OCI-LY3 (cell line): Measurements from ENCODE around the gene ITPKC.

Experiments
- H2AFZ ChIP-seq: fragments of 200-600, 300-600 bp; shearing (Covaris generic); 2 replicates; pipeline ENCODE4 v1.6.0; 2014; ENCODE audit warnings: antibody characterized with exemption, low read depth, low read length
- H3K27ac ChIP-seq: fragments of 200-600, 300-600 bp; sonication (generic); 2 replicates; pipeline ENCODE4 v1.5.1; 2014; ENCODE audit warnings: mild to moderate bottlenecking, low read length, moderate library complexity, mixed read lengths
- H3K27me3 ChIP-seq: fragments of 200-600, 300-600 bp; sonication (generic); 2 replicates; pipeline ENCODE4 v1.6.1; 2014; ENCODE audit warnings: low read depth, low read length, mixed read lengths
- H3K36me3 ChIP-seq: fragments of 200-600, 300-600 bp; sonication (generic); replicated peaks from 2 replicates; pipeline ENCODE3; 2014; ENCODE audit warnings: low read depth, low read length, mixed read lengths
- H3K4me1 ChIP-seq: fragments of 300-600, 200-600 bp; sonication (generic); 2 replicates; pipeline ENCODE4 v1.6.1; 2014; ENCODE audit warnings: low read length, mixed read lengths
- H3K4me2 ChIP-seq: fragments of 200-600, 300-600 bp; sonication (generic); 2 replicates; pipeline ENCODE4 v1.6.1; 2014; ENCODE audit warnings: low read length, mixed read lengths
- H3K4me3 ChIP-seq: fragments of 300-600, 200-600 bp; sonication (generic); 2 replicates; pipeline ENCODE4 v1.5.1; 2014; ENCODE audit warnings: antibody characterized with exemption, mild to moderate bottlenecking, low read length, moderate library complexity
- H3K79me2 ChIP-seq: fragments of 300-600, 200-600 bp; shearing (Covaris generic); 2 replicates; pipeline ENCODE4 v1.6.1; 2014; ENCODE audit warnings: mild to moderate bottlenecking, low read length, mixed read lengths
- H3K9ac ChIP-seq: fragments of 300-600, 200-600 bp; shearing (Covaris generic); 2 replicates; pipeline ENCODE4 v1.6.0; 2014; ENCODE audit warnings: mild to moderate bottlenecking, low read length, moderate library complexity
- H3K9me3 ChIP-seq: fragments of 200-600, 300-600 bp; shearing (Covaris generic); 2 replicates; pipeline ENCODE4 v1.6.1; 2014; ENCODE audit warnings: low read length, mixed read lengths; ENCODE audit not compliant: insufficient read depth
- H4K20me1 ChIP-seq: fragments of 200-600, 300-600 bp; sonication (generic); 2 replicates; pipeline ENCODE4 v1.6.1; 2016; ENCODE audit warnings: low read length, mixed read lengths; ENCODE audit not compliant: insufficient read depth
- CTCF ChIP-seq: fragments of 200-600, 300-600 bp; sonication (generic); IDR thresholded peaks from 2 replicates; pipeline ENCODE4 v1.5.1; 2014; ENCODE audit warnings: antibody characterized with exemption, low read length, low read depth
- EZH2phosphoT487 ChIP-seq: fragments of 200-600 bp; shearing (Covaris generic); IDR thresholded peaks from 2 replicates; pipeline ENCODE4 v1.6.1; 2018; ENCODE audit warnings: antibody characterized with exemption, mixed run types, low read depth

ITPKC gene

GRCh38 chr19:40719414-40719894 is 2.5 kb downstream of the ITPKC start:
- H2AFZ ChIP-seq = no peak overlapping the region
- peak overlapping the region; percentile 90; the same call in 1 of the 2 replicates for H3K9ac ChIP-seq
- peaks cover 32% of the 10 kb centered on the region for H3K4me1 ChIP-seq
- H4K20me1 ChIP-seq = no peaks in the 10 kb centered on the region
- no peak overlapping the region for H3K27ac ChIP-seq
- TF ChIP-seq CTCF (no peak), EZH2phosphoT487 (no peak)
- H3K4me3 ChIP-seq = peak overlapping the region; percentile 79
- peaks cover 23% of the 10 kb centered on the region for H3K36me3 ChIP-seq
- H3K79me2 ChIP-seq = peaks cover 58% of the 10 kb centered on the region
- H3K27me3 ChIP-seq = no peaks in the 10 kb centered on the region
- peak overlapping the region; percentile 100 for H3K4me2 ChIP-seq
- no peaks in the 10 kb centered on the region for H3K9me3 ChIP-seq

DNA sequence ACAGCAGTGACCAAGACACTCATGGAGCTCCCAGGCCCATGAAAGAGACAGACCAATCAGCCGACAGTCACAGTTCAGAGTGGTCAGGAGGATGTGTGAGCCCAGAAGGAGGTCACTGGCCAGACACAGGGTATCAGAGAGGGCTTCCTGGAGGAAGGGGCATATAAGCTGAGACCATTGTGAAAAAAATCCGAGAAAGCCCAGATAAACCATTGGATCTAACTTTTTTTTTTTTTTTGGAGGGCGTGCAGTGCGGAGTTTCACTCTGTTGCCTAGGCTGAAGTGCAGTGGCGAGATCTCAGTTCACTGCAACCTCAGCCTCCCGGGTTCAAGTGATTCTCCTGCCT is 4.2 kb downstream of the ITPKC start:
- Histone ChIP-seq H3K9ac (no peak overlapping the region), H3K27ac (no peak overlapping the region), H4K20me1 (no peaks in the 10 kb centered on the region), H2AFZ (no peak overlapping the region), H3K79me2 (peaks cover 50% of the 10 kb centered on the region), H3K9me3 (no peaks in the 10 kb centered on the region), H3K4me1 (peaks cover 23% of the 10 kb centered on the region), H3K27me3 (no peaks in the 10 kb centered on the region), H3K36me3 (peaks cover 27% of the 10 kb centered on the region), H3K4me2 (no peak overlapping the region), H3K4me3 (no peak overlapping the region)
- TF ChIP-seq EZH2phosphoT487 (no peak), CTCF (no peak)

DNA sequence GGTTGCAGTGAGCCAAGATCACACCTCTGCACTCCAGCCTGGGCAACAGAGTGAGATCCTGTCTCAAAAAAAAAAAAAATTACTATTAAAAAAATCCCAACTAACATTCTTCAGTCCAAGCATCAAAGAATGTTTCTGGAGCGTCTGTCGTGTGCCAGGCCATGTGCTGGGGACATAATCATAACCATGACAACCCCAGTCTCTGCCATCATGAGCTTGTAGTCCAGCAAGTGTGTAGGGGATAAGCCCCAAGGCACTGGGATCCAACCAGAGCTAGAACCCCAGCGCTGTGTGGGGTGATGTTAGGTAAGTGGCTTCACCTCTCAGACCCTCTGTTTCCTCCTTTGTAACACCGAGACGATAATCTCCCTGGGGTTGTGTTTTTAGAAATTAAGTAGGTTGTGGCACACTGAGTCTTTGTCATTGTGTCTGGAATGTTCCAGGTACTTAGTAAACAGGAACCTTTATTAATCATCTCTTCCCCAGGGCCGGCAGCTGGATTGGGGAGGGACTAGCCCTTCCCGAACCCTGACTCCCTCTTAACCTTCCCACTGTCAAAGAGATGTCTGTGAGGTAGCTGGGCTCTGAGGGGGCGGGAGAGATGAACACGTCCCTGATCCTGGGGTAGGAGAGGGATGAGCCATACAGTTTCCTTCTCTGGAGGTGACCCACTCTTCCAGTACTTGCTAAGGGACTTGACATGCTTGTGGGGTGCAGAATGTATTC is 5.2 kb downstream of the ITPKC start:
- Histone ChIP-seq H3K9ac (no peak overlapping the region), H3K27me3 (no peaks in the 10 kb centered on the region), H3K79me2 (peaks cover 46% of the 10 kb centered on the region), H3K27ac (no peak overlapping the region), H3K9me3 (no peaks in the 10 kb centered on the region), H3K4me2 (no peak overlapping the region), H3K4me1 (peaks cover 23% of the 10 kb centered on the region), H4K20me1 (no peaks in the 10 kb centered on the region), H3K4me3 (no peak overlapping the region), H3K36me3 (peaks cover 34% of the 10 kb centered on the region), H2AFZ (no peak overlapping the region)
- TF ChIP-seq EZH2phosphoT487 = no peak

GRCh38 chr19:40723661-40724254 is 6.8 kb downstream of the ITPKC start:
- H3K4me1 ChIP-seq = peaks cover 10% of the 10 kb centered on the region

More at GRCh38 chr19:40723661-40724254, 6.8 kb downstream of the ITPKC start:
- no peaks in the 10 kb centered on the region for H3K9me3 ChIP-seq
- H2AFZ ChIP-seq = no peak overlapping the region
- no peak overlapping the region for H3K27ac ChIP-seq
- H3K27me3 ChIP-seq = no peaks in the 10 kb centered on the region
- no peak overlapping the region for H3K4me2 ChIP-seq
- TF ChIP-seq CTCF (no peak), EZH2phosphoT487 (no peak)
- H3K4me3 ChIP-seq = no peak overlapping the region
- H3K9ac ChIP-seq = no peak overlapping the region
- H4K20me1 ChIP-seq = no peaks in the 10 kb centered on the region
- H3K79me2 ChIP-seq = peaks cover 30% of the 10 kb centered on the region
- peaks cover 37% of the 10 kb centered on the region for H3K36me3 ChIP-seq
